CD4-positive, alpha-beta T cell treated with Interleukin-2 at 100 ng/mL for 4 hours (primary cell): ENCODE measurements around the gene SLC26A5.
"Not testable (repeated sequence)": the region's sequence is repeated elsewhere in the genome, so short reads cannot be mapped to it uniquely, and the experiment has no call there.

Source experiments
- DNase-seq: peaks from one replicate; pipeline ENCODE4 v3.0.0-alpha.2; 2020; ENCODE audit warnings: low spot score

Gene SLC26A5

GRCh38 chr7:103399687-103400086 lies 46.3 kb downstream of the SLC26A5 start:
- DNase-seq, result not testable (repeated sequence)

- DNase-seq, result no peak
Measured at GRCh38 chr7:103398483-103399127, 47.4 kb downstream of the SLC26A5 start.

DNA sequence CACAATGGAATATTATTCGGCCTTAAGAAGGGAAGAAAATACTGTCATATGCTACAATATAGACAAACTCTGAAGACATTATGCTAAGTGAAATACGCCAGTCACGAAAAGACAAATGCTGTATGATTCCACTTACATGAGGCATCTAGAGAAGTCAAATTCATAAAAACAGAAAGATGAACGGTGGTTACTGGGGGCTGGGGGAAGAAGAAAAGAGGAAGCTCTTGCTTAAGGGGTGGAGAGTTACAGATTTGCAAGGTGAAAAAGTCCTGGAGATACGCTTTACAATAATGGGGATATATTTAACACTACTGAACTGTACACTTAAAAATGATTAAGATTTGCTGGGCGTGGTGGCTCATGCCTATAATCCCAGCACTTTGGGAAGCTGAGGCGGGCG lies 49.5 kb downstream of the SLC26A5 start:
- DNase-seq, result no peak

GRCh38 chr7:103395071-103395470 lies 50.9 kb downstream of the SLC26A5 start:
- no peak for DNase-seq

DNA sequence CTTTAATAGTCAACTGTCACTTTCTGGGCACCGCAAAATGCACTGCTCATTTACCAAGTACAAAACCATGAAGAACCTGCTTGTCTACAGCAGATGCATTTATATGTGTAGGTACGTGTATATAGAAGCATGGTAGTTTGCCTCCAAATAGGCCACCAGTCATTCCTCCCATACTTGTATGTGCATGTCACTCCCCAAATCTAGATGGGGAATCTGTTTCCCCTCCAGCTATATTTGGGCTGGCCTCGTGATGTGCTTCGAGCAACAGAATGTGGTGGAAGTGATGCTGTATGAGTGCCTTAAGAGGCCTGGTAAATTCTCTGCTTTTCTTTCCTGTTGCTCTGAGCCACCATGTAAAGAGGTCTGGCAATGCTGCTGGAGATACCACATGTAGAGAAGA lies 51.4 kb downstream of the SLC26A5 start:
- DNase-seq, result no peak

DNA sequence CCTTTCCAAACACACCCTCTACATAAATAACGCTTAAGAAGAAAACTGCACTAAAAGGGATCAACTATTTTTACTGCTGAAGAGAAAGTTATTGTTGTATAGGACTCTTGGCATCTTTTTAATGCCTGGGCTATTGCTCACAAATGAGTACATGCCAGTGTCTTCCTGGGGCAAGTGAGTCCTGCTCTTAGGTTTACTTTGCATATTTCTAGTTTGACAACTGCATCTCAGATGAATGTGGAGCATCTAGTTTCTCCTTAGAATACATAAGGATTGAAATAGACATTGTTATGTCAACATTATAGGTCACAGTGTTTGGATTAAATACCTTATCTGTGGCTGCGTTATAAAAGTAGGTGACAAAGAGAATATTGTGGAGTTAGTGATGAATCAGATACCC lies 54.0 kb downstream of the SLC26A5 start:
- no peak for DNase-seq

GRCh38 chr7:103391150-103391549 lies 54.9 kb downstream of the SLC26A5 start:
- no peak for DNase-seq

- no peak for DNase-seq
Measured at GRCh38 chr7:103389263-103389662, 56.7 kb downstream of the SLC26A5 start.

DNA sequence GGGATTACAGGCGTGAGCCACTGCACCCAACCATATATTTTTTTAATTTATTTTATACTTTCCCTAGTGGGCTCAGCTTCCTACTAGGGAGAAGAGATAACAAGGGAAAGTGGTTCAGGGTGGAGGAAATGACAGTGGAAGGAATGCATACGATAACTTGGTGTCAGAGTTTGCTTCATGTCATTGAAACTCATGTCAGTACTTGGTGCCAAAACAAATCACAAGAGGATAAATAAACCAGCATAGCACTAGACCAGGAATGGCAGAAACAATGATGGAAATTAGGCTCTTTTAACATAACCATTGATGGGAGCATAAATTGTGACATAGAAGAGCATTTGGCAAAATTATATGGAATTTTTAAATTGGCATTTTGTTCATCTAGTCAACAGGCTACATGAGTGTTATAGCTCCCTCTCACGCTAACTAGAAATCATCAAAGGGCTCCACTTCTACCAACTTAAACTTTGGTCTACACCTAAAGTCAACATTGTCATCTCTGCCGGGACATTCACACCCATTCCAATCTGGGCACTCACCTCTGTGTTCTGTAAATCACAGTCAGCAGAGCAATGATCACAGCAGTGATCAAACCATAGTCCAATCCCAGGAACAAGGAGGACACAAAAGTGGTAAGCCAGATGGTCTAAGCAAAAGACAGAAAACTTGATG lies 57.4 kb downstream of the SLC26A5 start:
- DNase-seq, result no peak

DNA sequence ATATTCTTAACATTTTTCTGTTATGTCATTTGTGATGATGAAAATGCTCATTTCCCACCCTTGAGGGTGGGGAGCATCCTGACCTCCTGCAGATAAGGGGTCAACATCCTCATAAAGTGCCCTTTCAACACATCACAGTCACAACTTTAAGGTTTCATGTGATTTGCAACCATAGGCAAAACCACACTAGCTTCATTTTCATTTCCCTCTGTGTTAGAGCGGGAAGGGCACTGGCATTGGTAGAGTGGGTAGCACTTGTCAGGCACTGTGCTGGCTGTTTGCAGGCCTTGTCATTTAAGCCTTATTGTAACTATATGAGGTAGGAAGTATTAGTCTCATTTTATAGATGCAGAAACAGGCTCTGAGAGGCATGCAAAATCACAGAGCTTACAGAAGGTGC lies 58.8 kb downstream of the SLC26A5 start:
- DNase-seq, result no peak

GRCh38 chr7:103382032-103382402 lies 64.0 kb downstream of the SLC26A5 start:
- no peak for DNase-seq

- DNase-seq, result no peak
Measured at GRCh38 chr7:103381280-103382031, 64.6 kb downstream of the SLC26A5 start.

DNA sequence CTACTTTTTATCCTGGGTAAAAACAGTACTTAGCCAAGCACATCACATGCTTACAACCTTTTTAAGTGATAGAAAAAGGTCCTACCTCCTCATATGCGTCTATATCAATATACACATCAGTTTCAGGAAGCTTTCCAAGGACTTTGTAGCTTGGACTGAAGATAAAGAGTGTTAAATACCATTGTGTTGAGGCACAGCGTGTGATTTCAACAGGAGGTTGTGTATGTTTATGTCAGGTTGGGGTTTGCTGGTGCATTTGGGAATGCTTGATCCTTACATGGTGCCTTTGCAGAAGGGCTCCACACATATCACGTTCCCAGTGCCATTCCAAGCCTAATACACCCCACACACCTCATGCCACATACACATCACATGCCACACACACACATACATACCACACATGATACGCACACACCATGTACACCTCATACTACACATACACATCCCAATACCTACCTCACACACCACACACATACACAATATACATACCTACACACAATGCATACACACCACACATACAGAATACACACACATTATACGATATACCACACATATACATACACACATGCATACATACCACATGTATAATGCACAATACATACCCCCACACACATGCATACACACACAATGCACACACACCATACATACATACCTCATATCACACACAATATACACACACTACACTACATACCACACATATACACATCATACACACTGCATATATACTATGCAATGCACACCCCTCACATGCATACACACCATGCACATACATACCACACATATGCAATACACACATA lies 65.4 kb downstream of the SLC26A5 start:
- no peak for DNase-seq

GRCh38 chr7:103379270-103379975 lies 66.6 kb downstream of the SLC26A5 start:
- DNase-seq, result no peak

GRCh38 chr7:103373866-103374643 lies 72.0 kb downstream of the SLC26A5 start:
- no peak for DNase-seq

GRCh38 chr7:103369432-103369831 lies 76.6 kb downstream of the SLC26A5 start:
- no peak for DNase-seq

DNA sequence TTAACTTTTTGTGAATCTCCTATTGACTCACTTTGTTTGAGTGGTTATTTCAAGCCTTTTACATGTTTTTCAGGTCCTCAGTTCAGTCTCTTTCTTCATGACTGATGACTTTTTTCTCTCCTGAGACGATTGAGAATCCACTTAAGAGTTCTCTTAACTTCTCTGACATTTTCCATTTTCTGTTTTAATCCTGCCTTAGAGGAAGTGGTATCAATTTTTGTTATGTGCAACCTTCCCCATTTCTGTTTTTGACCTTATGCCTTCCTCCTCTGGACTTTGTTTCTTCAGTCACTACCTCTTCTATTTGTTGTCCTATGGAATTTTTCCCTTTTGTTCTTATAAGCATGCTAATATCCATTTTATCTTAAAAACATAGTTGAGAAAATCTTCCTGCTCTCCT lies 96.2 kb downstream of the SLC26A5 start:
- DNase-seq, result no peak

GRCh38 chr7:103348959-103349358 lies 97.0 kb downstream of the SLC26A5 start:
- no peak for DNase-seq

DNA sequence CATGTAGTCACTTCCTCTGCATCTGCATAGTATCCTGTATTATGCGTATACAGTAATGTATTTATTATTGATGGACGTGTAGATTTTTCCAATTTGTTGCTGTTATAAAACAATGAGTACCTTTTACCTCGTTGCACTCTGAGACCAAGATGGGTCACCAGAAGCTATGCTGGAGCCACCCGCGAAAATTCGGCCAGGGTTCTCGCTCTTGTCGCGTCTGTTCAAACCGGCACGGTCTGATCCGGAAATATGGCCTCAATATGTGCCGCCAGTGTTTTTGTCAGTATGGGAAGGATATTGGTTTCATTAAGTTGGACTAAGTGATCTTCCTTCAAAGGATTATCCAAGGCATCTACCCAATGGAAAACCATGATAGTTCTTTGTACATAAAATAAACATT lies 97.6 kb downstream of the SLC26A5 start:
- no peak for DNase-seq

DNA sequence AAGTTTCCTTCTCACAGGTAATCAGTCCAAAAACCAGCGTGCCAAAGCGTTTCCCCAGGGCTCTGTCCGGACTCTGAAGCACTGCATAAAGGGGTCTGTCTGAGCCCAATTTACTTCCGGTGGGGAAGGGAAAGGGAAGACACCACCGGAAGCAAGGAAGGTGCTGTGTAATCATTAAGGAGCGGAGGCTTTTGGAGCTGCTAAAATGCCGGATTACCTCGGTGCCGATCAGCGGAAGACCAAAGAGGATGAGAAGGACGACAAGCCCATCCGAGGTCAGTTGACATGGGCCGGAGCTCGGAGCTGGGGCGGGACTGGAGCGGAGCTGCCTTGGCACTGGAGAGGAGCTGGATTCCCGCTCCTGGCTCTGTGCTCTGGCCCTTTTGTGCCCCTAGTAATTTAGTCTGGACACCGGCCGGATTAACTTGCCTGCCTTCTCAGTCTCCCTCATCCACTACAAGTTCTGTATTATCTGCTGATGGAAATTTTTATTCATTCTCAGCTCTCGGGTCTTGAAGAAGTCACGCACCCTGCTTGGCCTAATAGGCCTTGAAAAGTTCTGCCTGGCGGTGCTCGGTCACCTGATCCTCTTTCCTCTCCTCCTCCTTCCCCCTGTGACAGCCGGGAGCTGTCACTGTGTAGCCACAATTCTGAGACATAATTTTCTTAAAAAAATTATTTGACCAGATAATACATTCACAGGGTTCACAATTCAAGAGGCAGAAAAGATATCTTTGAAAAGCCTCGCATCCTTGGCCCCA lies 98.3 kb downstream of the SLC26A5 start, which contains the start of gene PSMC2:
Gene PSMC2, plus strand, starts transcription at position 137 of the 761 bp plus-strand sequence. Its CDS starts 69 bp downstream, at position 206.
- DNase-seq, result peak; percentile 91
